NB4 (cell line): ENCODE results near the gene TMEM263.

Experiments used
- CTCF ChIP-seq: IDR thresholded peaks from one replicate; pipeline ENCODE4 v1.5.1; 2012; ENCODE audit warnings: low read depth, low read length
- MAX ChIP-seq: IDR thresholded peaks from 2 replicates; pipeline ENCODE4 v1.6.1; 2011; ENCODE audit warnings: low read depth, low read length
- POLR2A ChIP-seq: IDR thresholded peaks from 2 replicates; pipeline ENCODE4 v1.6.1; 2011; ENCODE audit warnings: mild to moderate bottlenecking; ENCODE audit not compliant: insufficient read length; ENCODE audit errors: extremely low read depth

- no peak for TF ChIP-seq CTCF
- TF ChIP-seq MAX, result no peak
- TF ChIP-seq POLR2A, result no peak
Measured at GRCh38 chr12:106984588-106985137, 29.0 kb downstream of the TMEM263 start.
